Left kidney (tissue), 8 donors: Measurements from ENCODE around the gene KCNK4. TPM values are rescaled to one million over a fixed set of nuclear protein-coding genes. Genes with fewer than 3 reads are reported as not detected.
"Not testable (repeated sequence)": the region's sequence is repeated elsewhere in the genome, so short reads cannot be mapped to it uniquely, and the experiment has no call there.

ENCODE experiments used
- DNase-seq: peaks from one replicate; pipeline ENCODE4 v3.0.0-alpha.2; 2013
- long read RNA-seq, 8 donors: transcript quantifications; one replicate each; lab custom pipeline, GENCODE V29; 2026
- polyA plus RNA-seq: library from polyadenylated mRNA; unstranded; fragments of 120-200 nt; gene quantifications from one replicate; pipeline ENCODE4 v1.2.1, GENCODE V29; 2013; ENCODE audit not compliant: insufficient read length

The KCNK4 gene
- polyA plus RNA-seq = not detected
- long read RNA-seq, donor 1 = 0 reads
- long read RNA-seq, donor 2 = 0 reads
- long read RNA-seq, donor 3 = 0 reads
- long read RNA-seq, donor 4 = 0 reads
- long read RNA-seq, donor 5 = 0 reads
- long read RNA-seq, donor 6 = 0 reads
- long read RNA-seq, donor 7 = 0 reads
- long read RNA-seq, donor 8 = 0 reads

GRCh38 chr11:64291262-64291751, at the start of gene KCNK4:
KCNK4 (plus strand) TSS chr11:64291302; CDS start chr11:64293019, 1,717 bp downstream.
- DNase-seq = no peak

DNA sequence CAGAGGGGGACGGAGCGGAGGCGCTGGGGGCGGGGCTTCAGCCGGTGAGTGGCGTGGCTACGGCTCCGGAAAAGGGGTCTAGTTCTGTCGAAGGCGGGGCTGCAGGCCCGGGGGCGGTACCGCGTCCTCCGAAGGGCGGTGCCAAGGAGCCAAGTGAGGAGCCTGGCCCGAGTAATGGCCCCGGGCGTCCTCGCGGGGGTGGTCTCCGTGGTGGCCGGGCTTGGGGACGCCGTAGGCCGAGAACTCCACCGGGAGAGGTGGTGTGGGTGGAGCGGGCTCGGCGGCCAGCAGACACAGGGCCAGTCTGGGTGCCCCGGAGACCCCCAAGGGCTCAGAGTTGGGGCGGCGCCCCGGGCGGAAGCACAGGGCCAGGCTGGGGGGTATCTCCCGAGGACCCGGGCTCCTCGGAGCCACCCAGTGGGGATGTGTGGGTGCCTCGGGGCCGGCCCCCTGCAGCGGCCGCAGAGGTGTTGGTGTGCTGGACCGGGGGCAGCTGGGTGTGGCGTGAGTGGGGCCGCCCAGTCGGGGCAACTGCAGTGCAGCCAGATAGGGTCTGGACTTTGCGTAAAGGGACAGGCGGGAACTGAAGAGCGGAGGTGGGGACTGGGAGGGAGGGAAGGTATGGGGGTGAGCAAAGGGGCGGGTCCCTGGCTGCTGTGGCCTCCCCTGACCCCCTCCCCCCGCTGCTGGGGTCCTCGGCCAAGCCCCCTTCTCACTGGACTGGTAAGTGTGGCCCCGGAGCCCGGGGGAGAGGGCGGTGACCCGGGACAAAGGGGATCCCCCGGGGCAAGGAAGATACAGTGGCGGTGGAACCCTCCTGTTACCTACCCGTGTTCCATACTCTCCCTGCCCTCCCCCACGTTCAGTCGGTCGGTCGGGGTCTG, 49.4 kb upstream of the KCNK4 start:
- no peak for DNase-seq

DNA sequence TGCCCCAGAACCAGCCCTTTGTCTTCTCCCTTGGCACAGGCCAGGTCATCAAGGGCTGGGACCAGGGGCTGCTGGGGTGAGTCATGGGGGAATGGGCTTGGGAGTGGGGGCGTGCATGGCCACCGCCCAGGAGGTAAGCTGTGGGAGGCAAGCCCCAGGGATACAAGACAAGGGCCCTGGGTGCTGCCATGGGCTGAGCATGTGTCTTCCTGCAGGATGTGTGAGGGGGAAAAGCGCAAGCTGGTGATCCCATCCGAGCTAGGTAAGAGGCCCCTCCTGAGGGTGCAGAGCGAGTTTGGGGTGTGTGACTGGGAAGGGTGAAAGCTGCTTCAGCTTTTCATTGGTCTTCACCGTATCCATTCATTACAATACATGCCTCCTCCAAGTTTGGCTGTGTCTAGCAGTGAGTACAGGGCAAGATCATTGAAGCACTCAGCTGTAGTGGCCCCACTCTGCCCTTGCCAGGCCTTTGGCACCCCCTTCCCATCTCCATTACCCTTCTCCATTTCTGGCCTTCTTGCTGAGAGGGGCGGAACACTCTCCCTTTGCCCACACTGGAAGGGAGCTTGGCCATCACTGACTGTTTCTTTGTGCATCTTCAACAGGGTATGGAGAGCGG, 47.8 kb upstream of the KCNK4 start:
- DNase-seq = no peak

- DNase-seq = no peak
These were observed 47.0 kb upstream of the KCNK4 start for GRCh38 chr11:64244107-64244506.

DNA sequence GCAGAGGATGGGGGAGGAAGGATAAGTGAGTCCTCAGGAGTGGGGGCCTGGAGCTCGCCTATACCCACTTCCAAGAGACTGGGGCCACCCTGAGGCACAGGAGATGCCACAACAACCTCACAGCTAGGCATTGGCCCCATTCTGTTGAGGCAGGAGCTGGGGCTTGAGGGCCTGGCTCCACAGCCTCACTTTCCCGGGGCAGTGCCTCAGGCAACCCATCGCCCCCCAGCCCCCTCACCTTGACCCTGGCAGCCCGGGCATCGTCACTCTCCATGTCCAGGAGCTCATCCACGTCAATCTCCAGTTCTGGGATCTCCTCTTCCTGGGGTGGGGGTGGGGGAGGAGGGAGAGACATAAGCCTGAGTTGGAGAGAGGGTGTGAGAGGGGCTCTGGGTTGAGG, 46.1 kb upstream of the KCNK4 start:
- no peak for DNase-seq

- no peak for DNase-seq
These were observed 45.7 kb upstream of the KCNK4 start for GRCh38 chr11:64245401-64245796.

- DNase-seq = no peak
These were observed 45.1 kb upstream of the KCNK4 start for GRCh38 chr11:64245797-64246620.

GRCh38 chr11:64246621-64246870, 44.6 kb upstream of the KCNK4 start:
- not testable (repeated sequence) for DNase-seq

GRCh38 chr11:64246871-64247728, 44.0 kb upstream of the KCNK4 start, which contains the start of gene PPP1R14B:
PPP1R14B (minus strand) TSS chr11:64246943; CDS start chr11:64246673, 270 bp downstream.
- DNase-seq = no peak

GRCh38 chr11:64247729-64248531, 43.2 kb upstream of the KCNK4 start:
- DNase-seq = no peak

DNA sequence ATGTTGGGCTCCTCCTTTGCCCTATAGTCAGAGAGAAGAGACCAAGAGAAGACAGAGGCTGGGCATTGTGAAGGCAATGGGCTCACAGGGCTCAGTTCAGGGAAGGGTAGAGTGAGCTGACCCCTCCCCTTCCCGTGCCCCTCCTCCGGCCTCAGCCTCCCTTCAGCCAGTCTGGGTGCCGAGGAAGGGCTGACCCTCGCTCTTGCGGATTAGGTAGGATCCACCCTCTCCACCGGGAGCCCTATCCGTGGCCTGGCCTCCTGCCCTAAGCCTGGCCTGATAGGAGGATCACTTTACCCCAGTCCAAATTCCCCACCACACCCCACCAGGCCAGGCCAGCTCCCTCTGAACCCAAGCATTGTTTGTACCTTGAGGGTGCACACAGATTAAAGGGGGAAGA, 42.5 kb upstream of the KCNK4 start:
- DNase-seq = no peak

- no peak for DNase-seq
These were observed 42.1 kb upstream of the KCNK4 start for GRCh38 chr11:64249038-64249437.

- DNase-seq = no peak
These were observed 41.3 kb upstream of the KCNK4 start for GRCh38 chr11:64249563-64250414.

- DNase-seq = no peak
These were observed 40.6 kb upstream of the KCNK4 start for GRCh38 chr11:64250415-64251015.

GRCh38 chr11:64251016-64251752, 39.9 kb upstream of the KCNK4 start, which contains the start of gene PLCB3:
PLCB3 (plus strand) TSS chr11:64251530; CDS start chr11:64251650, 120 bp downstream.
- DNase-seq = no peak

DNA sequence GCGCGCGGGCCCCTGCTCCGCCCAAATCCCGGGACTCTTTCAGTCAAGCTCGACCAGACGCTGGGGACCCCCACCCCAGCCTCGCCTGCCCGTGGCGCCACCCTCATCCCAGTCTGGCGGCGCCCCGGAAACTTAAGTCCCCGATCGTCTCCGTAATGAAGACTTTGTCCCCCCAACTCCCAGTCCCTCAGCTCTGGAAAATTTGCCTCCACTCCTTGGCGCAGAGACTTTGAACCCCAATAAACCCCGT, 39.4 kb upstream of the KCNK4 start:
- no peak for DNase-seq

GRCh38 chr11:64252003-64252872, 38.9 kb upstream of the KCNK4 start:
- no peak for DNase-seq
